ACC112 (cell line): ENCODE data around the gene CD200.

Source experiments
- H2AFZ ChIP-seq: fragments of 200-600 bp; sonication (generic); one replicate; pipeline ENCODE4 v1.6.0; 2017; ENCODE audit warnings: antibody characterized with exemption, low read length; ENCODE audit not compliant: unreplicated experiment
- H3K27ac ChIP-seq: fragments of 200-600 bp; sonication (generic); 2 replicates; pipeline ENCODE4 v1.5.1; 2014; ENCODE audit warnings: low read depth, mild to moderate bottlenecking, antibody characterized with exemption, low read length, moderate library complexity
- H3K27me3 ChIP-seq: fragments of 200-600 bp; sonication (generic); 2 replicates; pipeline ENCODE4 v1.6.1; 2014; ENCODE audit warnings: mild to moderate bottlenecking, antibody characterized with exemption, low read length, moderate library complexity, mixed read lengths; ENCODE audit not compliant: insufficient read depth
- H3K36me3 ChIP-seq: fragments of 200-600 bp; sonication (generic); 2 replicates; pipeline ENCODE4 v1.6.1; 2016; ENCODE audit warnings: mild to moderate bottlenecking, antibody characterized with exemption, low read length, moderate library complexity, mixed read lengths; ENCODE audit not compliant: insufficient read depth
- H3K4me1 ChIP-seq: fragments of 200-600 bp; sonication (generic); one replicate; pipeline ENCODE4 v1.6.1; 2016; ENCODE audit warnings: low read length, mixed read lengths; ENCODE audit not compliant: insufficient read depth, unreplicated experiment, control insufficient read depth
- H3K4me3 ChIP-seq: fragments of 200-600 bp; sonication (generic); 2 replicates; pipeline ENCODE4 v1.5.1; 2014; ENCODE audit warnings: mild to moderate bottlenecking, low read depth, low read length
- H3K79me2 ChIP-seq: fragments of 200-600 bp; sonication (generic); one replicate; pipeline ENCODE4 v1.6.0; 2016; ENCODE audit warnings: low read length; ENCODE audit not compliant: control insufficient read depth, unreplicated experiment, insufficient read depth

Gene CD200

GRCh38 chr3:112348943-112349342, 16.0 kb downstream of the CD200 start:
- H3K79me2 ChIP-seq = no peaks in the 10 kb centered on the region
- H2AFZ ChIP-seq = no peak overlapping the region
- no peaks in the 10 kb centered on the region for H3K27me3 ChIP-seq
- no peak overlapping the region for H3K27ac ChIP-seq
- no peak overlapping the region for H3K4me3 ChIP-seq
- peaks cover 5% of the 10 kb centered on the region for H3K4me1 ChIP-seq
- H3K36me3 ChIP-seq = peaks cover 4% of the 10 kb centered on the region; the same call in 1 of the 2 replicates

- Histone ChIP-seq H3K79me2 (no peaks in the 10 kb centered on the region), H3K4me3 (no peak overlapping the region), H3K27ac (no peak overlapping the region), H3K4me1 (peaks cover 5% of the 10 kb centered on the region), H2AFZ (no peak overlapping the region), H3K36me3 (peaks cover 4% of the 10 kb centered on the region; the same call in 1 of the 2 replicates), H3K27me3 (no peaks in the 10 kb centered on the region)
Measured at GRCh38 chr3:112349557-112349956, 16.6 kb downstream of the CD200 start.

GRCh38 chr3:112350018-112350810, 17.3 kb downstream of the CD200 start:
- peaks cover 5% of the 10 kb centered on the region for H3K4me1 ChIP-seq
- H2AFZ ChIP-seq = no peak overlapping the region
- no peak overlapping the region for H3K4me3 ChIP-seq
- no peaks in the 10 kb centered on the region for H3K36me3 ChIP-seq
- H3K79me2 ChIP-seq = no peaks in the 10 kb centered on the region
- no peaks in the 10 kb centered on the region for H3K27me3 ChIP-seq
- H3K27ac ChIP-seq = no peak overlapping the region

GRCh38 chr3:112351036-112351435, 18.1 kb downstream of the CD200 start:
- Histone ChIP-seq H2AFZ (no peak overlapping the region), H3K79me2 (no peaks in the 10 kb centered on the region), H3K27me3 (no peaks in the 10 kb centered on the region), H3K27ac (no peak overlapping the region), H3K4me1 (peaks cover 5% of the 10 kb centered on the region), H3K4me3 (no peak overlapping the region), H3K36me3 (no peaks in the 10 kb centered on the region)

GRCh38 chr3:112351823-112352222, 18.9 kb downstream of the CD200 start:
- no peak overlapping the region for H3K27ac ChIP-seq
- no peaks in the 10 kb centered on the region for H3K36me3 ChIP-seq
- H2AFZ ChIP-seq = no peak overlapping the region
- no peak overlapping the region for H3K4me3 ChIP-seq
- H3K27me3 ChIP-seq = no peaks in the 10 kb centered on the region
- no peaks in the 10 kb centered on the region for H3K79me2 ChIP-seq
- peaks cover 5% of the 10 kb centered on the region for H3K4me1 ChIP-seq

- H3K27ac ChIP-seq = no peak overlapping the region
Measured at GRCh38 chr3:112352720-112353119, 19.8 kb downstream of the CD200 start.

GRCh38 chr3:112353365-112353764, 20.4 kb downstream of the CD200 start:
- no peak overlapping the region for H3K4me3 ChIP-seq
- H3K27ac ChIP-seq = no peak overlapping the region
- no peaks in the 10 kb centered on the region for H3K79me2 ChIP-seq
- H3K4me1 ChIP-seq = peaks cover 7% of the 10 kb centered on the region
- H3K36me3 ChIP-seq = no peaks in the 10 kb centered on the region
- H3K27me3 ChIP-seq = no peaks in the 10 kb centered on the region
- H2AFZ ChIP-seq = no peak overlapping the region

More at GRCh38 chr3:112352720-112353119, 19.8 kb downstream of the CD200 start:
- H2AFZ ChIP-seq = no peak overlapping the region
- H3K4me1 ChIP-seq = peaks cover 5% of the 10 kb centered on the region
- H3K36me3 ChIP-seq = no peaks in the 10 kb centered on the region
- H3K4me3 ChIP-seq = no peak overlapping the region
- no peaks in the 10 kb centered on the region for H3K79me2 ChIP-seq
- no peaks in the 10 kb centered on the region for H3K27me3 ChIP-seq

GRCh38 chr3:112354642-112355306, 21.8 kb downstream of the CD200 start:
- H3K4me3 ChIP-seq = no peak overlapping the region
- H3K27ac ChIP-seq = no peak overlapping the region
- no peaks in the 10 kb centered on the region for H3K36me3 ChIP-seq
- H3K79me2 ChIP-seq = no peaks in the 10 kb centered on the region
- peaks cover 13% of the 10 kb centered on the region for H3K4me1 ChIP-seq
- H2AFZ ChIP-seq = no peak overlapping the region
- no peaks in the 10 kb centered on the region for H3K27me3 ChIP-seq

- H3K27me3 ChIP-seq = no peaks in the 10 kb centered on the region
- no peak overlapping the region for H2AFZ ChIP-seq
- no peak overlapping the region for H3K4me3 ChIP-seq
- no peak overlapping the region for H3K27ac ChIP-seq
- H3K79me2 ChIP-seq = no peaks in the 10 kb centered on the region
- H3K36me3 ChIP-seq = no peaks in the 10 kb centered on the region
- H3K4me1 ChIP-seq = peaks cover 13% of the 10 kb centered on the region
Measured at GRCh38 chr3:112355307-112355687, 22.3 kb downstream of the CD200 start.

- Histone ChIP-seq H2AFZ (peak overlapping the region; percentile 49), H3K79me2 (no peaks in the 10 kb centered on the region), H3K27me3 (no peaks in the 10 kb centered on the region), H3K36me3 (no peaks in the 10 kb centered on the region), H3K4me3 (peak overlapping the region; percentile 43), H3K27ac (no peak overlapping the region), H3K4me1 (peaks cover 8% of the 10 kb centered on the region)
Measured at GRCh38 chr3:112357930-112358780, 25.2 kb downstream of the CD200 start.
